ENCODE data around the gene TOM1L1.

DNA sequence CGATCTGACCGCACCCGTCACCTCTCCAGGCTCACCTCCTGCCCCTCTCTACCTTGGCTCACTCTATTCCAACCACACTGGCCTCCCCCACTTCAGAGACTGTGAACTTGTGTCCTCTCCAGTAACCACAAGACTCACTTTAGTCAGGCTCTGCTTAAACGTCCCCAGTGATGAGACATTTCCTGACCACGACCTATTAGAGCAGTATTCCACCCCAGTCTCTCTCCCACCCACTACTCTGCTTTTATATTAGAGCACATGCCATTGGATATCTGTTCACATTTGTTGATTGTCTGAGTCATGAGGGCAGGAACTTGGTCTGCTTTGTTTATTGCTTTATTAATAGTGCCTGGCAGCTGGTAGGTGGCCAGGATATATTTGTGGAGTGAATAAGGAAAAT, 47.7 kb downstream of the TOM1L1 start:
- TF ChIP-seq TAF1 (IDR thresholded peaks at IDR 0.05; ENCODE audit: low read depth): no peak
- no peak for TF ChIP-seq YY1 (IDR thresholded peaks at IDR 0.05; ENCODE audit: low read depth)
- no peak for TF ChIP-seq TCF12 (IDR thresholded peaks at IDR 0.05; ENCODE audit: low read depth)
- TF ChIP-seq CEBPB (IDR thresholded peaks at IDR 0.05): no peak
- no peak for TF ChIP-seq EP300 (IDR thresholded peaks at IDR 0.05; ENCODE audit: borderline replicate concordance)
- TF ChIP-seq RAD21 (IDR thresholded peaks at IDR 0.05; ENCODE audit: low read depth): no peak
- TF ChIP-seq, protein P1, sequence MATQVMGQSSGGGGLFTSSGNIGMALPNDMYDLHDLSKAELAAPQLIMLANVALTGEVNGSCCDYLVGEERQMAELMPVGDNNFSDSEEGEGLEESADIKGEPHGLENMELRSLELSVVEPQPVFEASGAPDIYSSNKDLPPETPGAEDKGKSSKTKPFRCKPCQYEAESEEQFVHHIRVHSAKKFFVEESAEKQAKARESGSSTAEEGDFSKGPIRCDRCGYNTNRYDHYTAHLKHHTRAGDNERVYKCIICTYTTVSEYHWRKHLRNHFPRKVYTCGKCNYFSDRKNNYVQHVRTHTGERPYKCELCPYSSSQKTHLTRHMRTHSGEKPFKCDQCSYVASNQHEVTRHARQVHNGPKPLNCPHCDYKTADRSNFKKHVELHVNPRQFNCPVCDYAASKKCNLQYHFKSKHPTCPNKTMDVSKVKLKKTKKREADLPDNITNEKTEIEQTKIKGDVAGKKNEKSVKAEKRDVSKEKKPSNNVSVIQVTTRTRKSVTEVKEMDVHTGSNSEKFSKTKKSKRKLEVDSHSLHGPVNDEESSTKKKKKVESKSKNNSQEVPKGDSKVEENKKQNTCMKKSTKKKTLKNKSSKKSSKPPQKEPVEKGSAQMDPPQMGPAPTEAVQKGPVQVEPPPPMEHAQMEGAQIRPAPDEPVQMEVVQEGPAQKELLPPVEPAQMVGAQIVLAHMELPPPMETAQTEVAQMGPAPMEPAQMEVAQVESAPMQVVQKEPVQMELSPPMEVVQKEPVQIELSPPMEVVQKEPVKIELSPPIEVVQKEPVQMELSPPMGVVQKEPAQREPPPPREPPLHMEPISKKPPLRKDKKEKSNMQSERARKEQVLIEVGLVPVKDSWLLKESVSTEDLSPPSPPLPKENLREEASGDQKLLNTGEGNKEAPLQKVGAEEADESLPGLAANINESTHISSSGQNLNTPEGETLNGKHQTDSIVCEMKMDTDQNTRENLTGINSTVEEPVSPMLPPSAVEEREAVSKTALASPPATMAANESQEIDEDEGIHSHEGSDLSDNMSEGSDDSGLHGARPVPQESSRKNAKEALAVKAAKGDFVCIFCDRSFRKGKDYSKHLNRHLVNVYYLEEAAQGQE (IDR thresholded peaks at IDR 0.05; ENCODE audit: low read depth): no peak
- TF ChIP-seq, protein P2, sequence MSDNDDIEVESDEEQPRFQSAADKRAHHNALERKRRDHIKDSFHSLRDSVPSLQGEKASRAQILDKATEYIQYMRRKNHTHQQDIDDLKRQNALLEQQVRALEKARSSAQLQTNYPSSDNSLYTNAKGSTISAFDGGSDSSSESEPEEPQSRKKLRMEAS (IDR thresholded peaks at IDR 0.05): no peak
